Measurements from ENCODE around the gene TYW1.

Gene TYW1, protein sequence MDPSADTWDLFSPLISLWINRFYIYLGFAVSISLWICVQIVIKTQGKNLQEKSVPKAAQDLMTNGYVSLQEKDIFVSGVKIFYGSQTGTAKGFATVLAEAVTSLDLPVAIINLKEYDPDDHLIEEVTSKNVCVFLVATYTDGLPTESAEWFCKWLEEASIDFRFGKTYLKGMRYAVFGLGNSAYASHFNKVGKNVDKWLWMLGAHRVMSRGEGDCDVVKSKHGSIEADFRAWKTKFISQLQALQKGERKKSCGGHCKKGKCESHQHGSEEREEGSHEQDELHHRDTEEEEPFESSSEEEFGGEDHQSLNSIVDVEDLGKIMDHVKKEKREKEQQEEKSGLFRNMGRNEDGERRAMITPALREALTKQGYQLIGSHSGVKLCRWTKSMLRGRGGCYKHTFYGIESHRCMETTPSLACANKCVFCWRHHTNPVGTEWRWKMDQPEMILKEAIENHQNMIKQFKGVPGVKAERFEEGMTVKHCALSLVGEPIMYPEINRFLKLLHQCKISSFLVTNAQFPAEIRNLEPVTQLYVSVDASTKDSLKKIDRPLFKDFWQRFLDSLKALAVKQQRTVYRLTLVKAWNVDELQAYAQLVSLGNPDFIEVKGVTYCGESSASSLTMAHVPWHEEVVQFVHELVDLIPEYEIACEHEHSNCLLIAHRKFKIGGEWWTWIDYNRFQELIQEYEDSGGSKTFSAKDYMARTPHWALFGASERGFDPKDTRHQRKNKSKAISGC

GRCh38 chr7:66996444-66997191, at the start of gene TYW1:
Gene TYW1 (plus strand): TSS chr7:66996833. CDS start chr7:66996979, 146 bp downstream.
- POLR2A ChIA-PET, result interaction anchor here (0.5 to 0.6 kb wide), 2 partner anchors 69 to 409 kb away, joined by 3 to 4 read pairs; no protein-coding TSS in a partner anchor
- peak; percentile 80 for DNase-seq (ENCODE audit: extremely low spot score)
- CTCF ChIA-PET, result interaction anchor here (0.8 to 1.9 kb wide), 2 partner anchors 9 to 257 kb away, joined by 3 read pairs; partner anchors contain the start of gene RABGEF1

DNA sequence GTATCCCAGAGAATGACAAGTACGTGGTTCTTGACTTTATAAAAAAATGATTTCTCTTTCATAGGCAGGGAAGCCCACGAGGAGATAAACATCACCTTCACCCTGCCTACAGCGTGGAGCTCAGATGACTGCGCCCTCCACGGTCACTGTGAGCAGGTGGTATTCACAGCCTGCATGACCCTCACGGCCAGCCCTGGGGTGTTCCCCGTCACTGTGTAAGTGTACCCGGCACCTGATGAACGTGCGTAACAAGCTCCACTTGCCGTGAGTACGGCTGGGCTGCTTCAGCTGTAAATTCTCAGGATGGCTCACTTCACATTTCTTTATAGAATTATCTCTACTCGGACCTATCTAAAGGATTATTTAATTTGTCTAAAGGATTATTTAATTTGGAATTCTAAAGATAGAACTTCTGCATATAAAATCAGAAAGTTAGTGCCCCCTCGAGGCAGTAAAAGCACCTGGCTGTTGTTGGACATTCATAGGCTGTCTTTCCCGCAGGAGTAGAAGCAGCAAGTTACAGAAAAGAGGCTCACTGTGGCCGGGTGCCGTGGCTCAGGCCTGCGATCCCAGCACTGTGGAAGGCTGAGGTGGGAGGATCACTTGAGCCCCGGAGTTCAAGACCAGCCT, 48.0 kb upstream of the TYW1 start:
- ChIA-PET CTCF (no interaction called here), POLR2A (no interaction called here)
- TF ChIP-seq CTCF (IDR thresholded peaks at IDR 0.05; ENCODE audit: control extremely low read depth, extremely low read depth, low read depth, missing control alignments), result no peak
- DNase-seq (ENCODE audit: extremely low spot score), result no peak

DNA sequence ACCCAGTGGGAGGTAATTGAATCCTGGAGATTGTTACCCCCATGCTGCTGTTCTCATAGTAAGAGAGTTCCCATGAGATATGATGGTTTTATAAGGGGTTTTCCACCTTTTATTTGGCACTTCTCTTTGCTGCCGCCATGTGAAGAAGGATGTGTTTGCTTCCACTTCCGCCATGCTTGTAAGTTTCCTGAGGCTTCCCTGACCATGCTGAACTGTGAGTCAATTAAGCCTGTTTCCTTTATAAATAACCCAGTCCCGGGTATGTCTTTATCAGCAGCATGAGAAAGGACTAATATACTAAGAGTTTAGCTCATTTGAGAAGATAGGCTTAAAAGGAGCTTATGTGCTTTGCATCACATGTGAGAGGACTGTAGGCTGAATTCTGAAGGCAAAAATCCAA, 46.3 kb upstream of the TYW1 start:
- no peak for DNase-seq (ENCODE audit: extremely low spot score)
- CTCF ChIA-PET, result interaction anchor here (0.6 kb wide), 1 partner anchor 147 kb away, joined by 3 read pairs; no protein-coding TSS in a partner anchor
- TF ChIP-seq CTCF (IDR thresholded peaks at IDR 0.05; ENCODE audit: control extremely low read depth, extremely low read depth, low read depth, missing control alignments), result no peak
- POLR2A ChIA-PET, result no interaction called here

- no peak for TF ChIP-seq CTCF (IDR thresholded peaks at IDR 0.05; ENCODE audit: control extremely low read depth, extremely low read depth, low read depth, missing control alignments)
- ChIA-PET POLR2A (interaction anchor here (0.7 kb wide), 1 partner anchor 361 kb away, joined by 3 read pairs; no protein-coding TSS in a partner anchor), CTCF (interaction anchor here (0.6 kb wide), 1 partner anchor 147 kb away, joined by 3 read pairs; no protein-coding TSS in a partner anchor)
- DNase-seq (ENCODE audit: extremely low spot score), result no peak
These were observed 45.9 kb upstream of the TYW1 start for GRCh38 chr7:66950763-66951162.

DNA sequence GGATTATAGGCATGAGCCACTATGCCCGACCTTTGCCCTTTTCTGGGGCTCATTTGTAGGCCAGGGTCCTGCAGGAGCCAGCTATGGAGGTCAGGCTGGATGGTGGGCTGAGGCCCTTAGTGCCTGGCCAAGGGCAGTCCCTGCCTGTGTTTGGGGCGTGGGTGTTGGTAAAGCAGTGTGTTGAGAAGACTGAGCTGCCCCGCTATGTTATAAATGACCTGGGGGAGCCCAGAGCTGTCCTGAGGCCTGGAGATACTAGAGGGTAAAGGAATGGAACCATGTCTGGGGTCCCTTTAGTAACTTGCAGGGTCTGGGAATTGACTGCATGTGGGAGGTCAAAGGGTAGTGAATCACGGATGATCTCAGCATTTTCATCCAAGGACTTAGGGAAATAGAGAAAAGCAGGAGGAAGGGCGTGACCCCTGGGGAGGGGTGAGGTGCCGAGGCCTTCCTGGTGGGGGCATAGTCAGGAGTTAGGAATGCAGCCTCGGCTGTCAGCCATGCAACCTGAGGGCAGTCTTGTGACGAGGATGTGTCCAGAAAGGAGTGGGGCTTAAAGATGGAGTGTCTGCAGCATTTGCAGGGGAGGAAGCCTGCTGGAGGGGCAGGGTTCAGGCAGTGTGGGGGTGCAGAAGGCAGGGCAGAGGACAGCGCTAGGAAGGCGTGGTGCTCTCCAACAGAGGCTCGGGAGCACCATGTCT, 44.1 kb upstream of the TYW1 start:
- no peak for DNase-seq (ENCODE audit: extremely low spot score)
- no peak for TF ChIP-seq CTCF (IDR thresholded peaks at IDR 0.05; ENCODE audit: control extremely low read depth, extremely low read depth, low read depth, missing control alignments)
- POLR2A ChIA-PET, result no interaction called here
- CTCF ChIA-PET, result interaction anchor here (1.4 kb wide), 1 partner anchor 8 kb away, joined by 4 read pairs; no protein-coding TSS in a partner anchor

GRCh38 chr7:66953044-66953427, 43.6 kb upstream of the TYW1 start:
- no peak for DNase-seq (ENCODE audit: extremely low spot score)
- CTCF ChIA-PET, result no interaction called here
- POLR2A ChIA-PET, result no interaction called here
- no peak for TF ChIP-seq CTCF (IDR thresholded peaks at IDR 0.05; ENCODE audit: control extremely low read depth, extremely low read depth, low read depth, missing control alignments)
